CD4-positive, alpha-beta memory T cell (primary cell): Measurements from ENCODE around the gene EEFSEC. TPM values are rescaled to one million over a fixed set of nuclear protein-coding genes. Genes with fewer than 3 reads are reported as not detected.

Source experiments
- CTCF ChIA-PET: fragments of 350-600 bp; sonication (Branson Sonifier 250); formaldehyde crosslinking; loops from one replicate; lab custom pipeline; 2021; ENCODE audit warnings: inconsistent platforms; ENCODE audit not compliant: partially characterized antibody; lab: Charles Lee
- POLR2A ChIA-PET: fragments of 350-600 bp; sonication (Branson Sonifier 250); formaldehyde crosslinking; loops from one replicate; lab custom pipeline; 2021; ENCODE audit not compliant: partially characterized antibody; lab: Charles Lee
- DNase-seq, 5 donors: peaks; one replicate each; pipeline versions ENCODE4 v3.0.0 to v3.0.0-alpha.2; 2020 to 2022; ENCODE audit warnings: mixed read lengths in 1 of 5
- H3K27ac ChIP-seq: one replicate; pipeline ENCODE4 v1.7.0; 2013; ENCODE audit warnings: low read depth, low read length
- H3K27me3 ChIP-seq: 2 replicates; pipeline ENCODE4 v1.7.0; 2013; ENCODE audit warnings: mild to moderate bottlenecking, low read length, moderate library complexity; ENCODE audit not compliant: insufficient read depth
- H3K36me3 ChIP-seq: 2 replicates; pipeline ENCODE4 v1.7.0; 2013; ENCODE audit warnings: mild to moderate bottlenecking, low read length, moderate library complexity; ENCODE audit not compliant: insufficient read depth
- H3K4me1 ChIP-seq: 2 replicates; pipeline ENCODE4 v1.7.0; 2013; ENCODE audit warnings: mild to moderate bottlenecking, low read length, moderate library complexity; ENCODE audit not compliant: insufficient read depth
- H3K4me3 ChIP-seq, 2 donors: one replicate each; pipeline ENCODE4 v1.7.0; 2013; ENCODE audit warnings: low read length in 2 of 2, mild to moderate bottlenecking in 1 of 2
- H3K9me3 ChIP-seq, 2 donors: one replicate each; pipeline ENCODE4 v1.7.0; 2013; ENCODE audit warnings: low read length in 2 of 2, control low read depth in 1 of 2; ENCODE audit not compliant: control insufficient read depth in 1 of 2
- H3K27ac Mint-ChIP-seq, 7 donors: one replicate each; pipeline ENCODE4 v1.8.0; 2020 to 2021; ENCODE audit warnings: mixed read lengths in 7 of 7, mild to moderate bottlenecking in 6 of 7, inconsistent platforms in 3 of 7, moderate library complexity in 3 of 7
- H3K27me3 Mint-ChIP-seq, 2 donors: one replicate each; pipeline ENCODE4 v1.8.0; 2020 to 2021; ENCODE audit warnings: mixed read lengths in 2 of 2
- H3K36me3 Mint-ChIP-seq, 2 donors: one replicate each; pipeline ENCODE4 v1.8.0; 2020 to 2021; ENCODE audit warnings: mixed read lengths in 2 of 2, inconsistent platforms in 1 of 2, mild to moderate bottlenecking in 1 of 2
- H3K4me1 Mint-ChIP-seq, 4 donors: one replicate each; pipeline ENCODE4 v1.8.0; 2020 to 2021; ENCODE audit warnings: mixed read lengths in 4 of 4, mild to moderate bottlenecking in 1 of 4
- H3K4me3 Mint-ChIP-seq, 8 donors: one replicate each; pipeline ENCODE4 v1.8.0; 2020 to 2021; ENCODE audit warnings: mixed read lengths in 8 of 8, mild to moderate bottlenecking in 7 of 8, moderate library complexity in 6 of 8, inconsistent platforms in 3 of 8
- H3K9me3 Mint-ChIP-seq, 8 donors: one replicate each; pipeline ENCODE4 v1.8.0; 2020 to 2021; ENCODE audit warnings: mixed read lengths in 8 of 8, mild to moderate bottlenecking in 5 of 8, inconsistent platforms in 3 of 8, moderate library complexity in 1 of 8
- intact Hi-C: fragments of 100-400 bp; cut with micrococcal nuclease; formaldehyde crosslinking; loops from one replicate; pipeline ENCODE4 v1.15.1; 2023
- polyA plus RNA-seq, 2 donors: library from polyadenylated mRNA; unstranded; fragments of 300-500 nt; fragmentation: Illumina TruSeq; gene quantifications; one replicate each; pipeline ENCODE4 v1.2.3, GENCODE V29; 2021
- total RNA-seq, 2 experiments: library from RNA; stranded (reverse); gene quantifications; one replicate each; pipeline ENCODE4 v1.2.3, GENCODE V29; 2021

The EEFSEC gene
- total and polyA plus RNA-seq, 4 experiments from 2014 or later, result 14.0 to 24.9 (median 17.1) TPM

DNA sequence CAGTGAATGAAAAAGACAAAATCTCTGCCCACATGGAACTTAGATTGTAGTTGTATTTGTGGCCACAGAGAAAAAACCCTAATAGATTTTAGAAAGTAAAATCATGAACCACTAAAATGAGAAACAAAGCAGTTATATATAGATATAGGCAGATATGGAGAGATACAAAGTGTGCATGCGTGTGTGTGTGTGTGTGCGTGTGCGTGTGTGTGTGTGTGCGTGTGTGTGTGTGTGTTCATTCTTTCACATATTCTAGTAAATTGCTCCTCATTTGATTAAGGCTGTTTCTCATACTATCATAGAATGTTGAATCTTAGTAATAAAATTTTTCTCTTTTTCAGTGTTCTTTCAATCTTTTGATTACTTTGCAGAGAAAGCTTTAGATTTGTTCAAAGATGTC lies 194.8 kb downstream of the EEFSEC start:
- intact Hi-C loops, result no loop called here
- H3K9me3 Mint-ChIP-seq, result no peaks in the 10 kb centered on the region
- H3K4me1 ChIP-seq, result no peaks in the 10 kb centered on the region
- no peaks in the 10 kb centered on the region for H3K4me1 Mint-ChIP-seq
- H3K27ac ChIP-seq, result no peak overlapping the region
- H3K27me3 Mint-ChIP-seq, result no peaks in the 10 kb centered on the region
- no peak overlapping the region for H3K4me3 Mint-ChIP-seq
- H3K27me3 ChIP-seq, result no peaks in the 10 kb centered on the region
- H3K27ac Mint-ChIP-seq, result no peak overlapping the region
- H3K36me3 ChIP-seq, result peaks cover 9% of the 10 kb centered on the region
- ChIA-PET CTCF (interaction anchor here (1.1 kb wide), 1 partner anchor 78 kb away, joined by 3 read pairs; no protein-coding TSS in a partner anchor), POLR2A (no interaction called here)
- H3K36me3 Mint-ChIP-seq, result peaks cover 18 to 23% of the 10 kb centered on the region in 2 donors
- DNase-seq, result no peak
- no peak overlapping the region for H3K4me3 ChIP-seq
- no peaks in the 10 kb centered on the region for H3K9me3 ChIP-seq

DNA sequence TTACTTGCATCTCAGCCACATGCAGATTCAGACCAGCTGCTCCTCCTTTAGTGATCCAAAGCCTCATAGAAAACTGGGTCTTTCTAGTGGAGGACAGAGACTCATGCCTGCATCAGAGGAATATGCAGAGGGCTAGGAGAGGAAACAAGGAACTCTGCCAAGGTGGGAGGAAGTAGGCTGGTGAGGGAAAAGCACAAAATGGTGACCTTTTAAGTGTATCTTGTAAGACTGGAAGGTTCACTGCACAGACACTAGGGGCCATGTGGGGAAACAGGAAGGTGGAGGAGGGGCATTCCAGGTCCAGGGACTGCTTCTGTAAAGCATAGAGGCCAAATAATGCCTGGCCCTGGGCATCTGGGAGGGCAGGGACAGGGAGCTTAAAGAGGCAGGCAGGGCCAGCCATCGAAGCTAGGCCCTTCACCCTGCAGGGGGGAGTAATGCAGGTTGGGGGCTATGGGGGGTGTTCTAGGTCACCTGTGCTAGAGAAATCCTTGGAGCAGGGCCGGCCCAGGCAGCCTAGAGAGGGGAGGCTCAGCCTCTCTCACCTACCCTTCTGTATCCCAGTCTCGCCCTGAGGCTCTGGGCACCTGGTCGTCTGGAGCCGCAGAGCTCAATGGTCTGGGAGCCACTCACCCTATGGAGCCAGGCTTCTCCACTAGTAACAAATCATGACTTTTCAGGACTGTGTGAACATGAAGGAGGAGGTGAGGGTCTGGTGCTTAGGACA lies 195.7 kb downstream of the EEFSEC start:
- Mint-ChIP-seq H3K27ac (peak overlapping the region in 1 of 7 donors; percentile 50), H3K9me3 (no peaks in the 10 kb centered on the region), H3K27me3 (no peaks in the 10 kb centered on the region), H3K4me1 (no peaks in the 10 kb centered on the region), H3K36me3 (peaks cover 18 to 19% of the 10 kb centered on the region in 2 donors), H3K4me3 (no peak overlapping the region)
- ChIA-PET POLR2A (no interaction called here), CTCF (interaction anchor here (1.1 kb wide), 1 partner anchor 77 kb away, joined by 3 read pairs; no protein-coding TSS in a partner anchor)
- H3K27me3 ChIP-seq, result no peaks in the 10 kb centered on the region
- no peaks in the 10 kb centered on the region for H3K9me3 ChIP-seq
- intact Hi-C loops, result no loop called here
- no peak overlapping the region for H3K4me3 ChIP-seq
- H3K27ac ChIP-seq, result no peak overlapping the region
- DNase-seq, result no peak
- H3K36me3 ChIP-seq, result peaks cover 9% of the 10 kb centered on the region
- H3K4me1 ChIP-seq, result no peaks in the 10 kb centered on the region

DNA sequence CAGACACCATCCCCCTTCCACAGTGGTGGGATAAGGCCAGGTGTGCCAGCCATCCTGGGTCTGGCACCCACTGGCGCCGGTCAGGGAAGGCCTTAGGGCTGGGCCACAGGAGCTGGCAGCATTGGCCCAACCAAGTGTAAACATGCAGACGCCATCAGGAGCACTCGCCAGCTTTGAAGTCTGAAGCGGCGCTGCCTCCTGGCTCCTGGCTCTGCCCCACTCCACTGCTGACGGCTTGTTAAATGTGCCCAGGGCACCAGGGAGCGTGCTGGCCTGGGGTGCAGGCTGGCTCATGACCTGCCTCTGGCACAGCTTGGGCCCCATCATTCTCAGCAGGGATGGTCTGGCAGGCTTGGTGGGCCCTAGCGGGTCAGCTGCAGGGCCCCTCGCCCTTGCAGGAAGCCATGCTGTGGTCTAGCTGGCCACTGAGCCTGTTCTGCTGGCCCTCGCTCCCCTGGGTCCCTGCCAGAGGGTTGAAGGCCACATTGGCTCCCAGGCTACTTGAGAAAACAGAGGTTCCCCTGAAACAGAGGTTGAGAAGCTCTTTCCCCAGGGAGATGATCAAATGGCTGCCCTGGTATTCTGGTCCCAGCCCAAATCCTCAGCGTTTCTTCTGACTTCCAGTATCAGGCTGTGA lies 196.8 kb downstream of the EEFSEC start:
- intact Hi-C loops, result no loop called here
- Histone ChIP-seq H3K9me3 (no peaks in the 10 kb centered on the region), H3K4me3 (no peak overlapping the region), H3K27ac (no peak overlapping the region), H3K4me1 (no peaks in the 10 kb centered on the region), H3K27me3 (no peaks in the 10 kb centered on the region), H3K36me3 (peaks cover 9% of the 10 kb centered on the region)
- H3K9me3 Mint-ChIP-seq, result no peaks in the 10 kb centered on the region
- ChIA-PET CTCF (no interaction called here), POLR2A (no interaction called here)
- no peak for DNase-seq
- no peaks in the 10 kb centered on the region for H3K4me1 Mint-ChIP-seq
- H3K27ac Mint-ChIP-seq, result no peak overlapping the region
- H3K4me3 Mint-ChIP-seq, result no peak overlapping the region
- no peaks in the 10 kb centered on the region for H3K27me3 Mint-ChIP-seq
- H3K36me3 Mint-ChIP-seq, result peaks cover 20% of the 10 kb centered on the region in 2 donors

DNA sequence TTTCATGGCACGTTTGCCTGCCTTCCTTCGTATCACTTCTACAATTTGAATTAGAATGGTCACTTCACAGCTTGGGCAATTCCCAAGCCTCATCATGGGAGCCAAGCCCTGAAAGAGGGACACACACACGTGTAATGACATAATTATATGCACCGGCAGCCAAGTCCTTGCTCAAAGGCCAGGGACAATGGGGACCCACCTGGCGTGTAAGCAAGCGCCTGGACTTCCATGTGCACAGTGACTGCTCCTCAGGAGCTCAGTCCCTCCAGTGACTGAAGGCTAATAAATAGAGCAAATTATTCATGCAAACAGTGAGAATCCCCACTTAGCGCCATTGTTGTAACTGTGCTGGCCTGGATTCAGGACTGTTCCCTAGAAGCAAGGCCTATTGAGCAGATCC lies 198.3 kb downstream of the EEFSEC start:
- peaks cover 21 to 22% of the 10 kb centered on the region in 2 donors for H3K36me3 Mint-ChIP-seq
- CTCF ChIA-PET, result no interaction called here
- Histone ChIP-seq H3K27ac (no peak overlapping the region), H3K4me3 (no peak overlapping the region), H3K27me3 (no peaks in the 10 kb centered on the region), H3K36me3 (peaks cover 9% of the 10 kb centered on the region), H3K9me3 (no peaks in the 10 kb centered on the region), H3K4me1 (no peaks in the 10 kb centered on the region)
- no peak overlapping the region for H3K4me3 Mint-ChIP-seq
- POLR2A ChIA-PET, result no interaction called here
- no peak overlapping the region for H3K27ac Mint-ChIP-seq
- DNase-seq, result no peak
- peaks cover 0 to under 1% (median 0%) of the 10 kb centered on the region in 4 donors for H3K4me1 Mint-ChIP-seq
- intact Hi-C loops, result no loop called here
- H3K27me3 Mint-ChIP-seq, result no peaks in the 10 kb centered on the region
- H3K9me3 Mint-ChIP-seq, result no peaks in the 10 kb centered on the region

DNA sequence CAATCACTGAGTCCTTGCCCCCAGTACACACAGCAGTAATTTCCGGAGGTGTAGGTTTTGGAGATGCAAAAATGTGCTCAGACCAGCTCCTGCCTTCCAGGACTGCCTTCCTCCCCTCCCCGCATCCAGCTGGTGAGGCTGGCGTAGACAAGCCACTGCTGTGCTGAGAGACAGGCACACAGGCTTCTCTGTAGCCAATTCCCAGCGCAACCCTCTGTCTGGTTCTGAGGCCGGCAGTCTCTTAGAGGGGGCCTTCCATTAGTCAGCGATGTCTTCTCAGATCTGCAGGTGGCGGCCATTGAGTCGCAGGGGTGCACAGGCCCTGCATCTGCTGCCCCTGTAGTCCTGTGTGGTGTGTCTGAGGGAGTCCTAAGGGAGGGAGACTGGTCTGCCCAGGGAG lies 199.0 kb downstream of the EEFSEC start:
- intact Hi-C loops, result no loop called here
- Histone ChIP-seq H3K4me3 (no peak overlapping the region), H3K4me1 (no peaks in the 10 kb centered on the region), H3K27me3 (no peaks in the 10 kb centered on the region), H3K27ac (no peak overlapping the region), H3K9me3 (no peaks in the 10 kb centered on the region), H3K36me3 (peaks cover 9% of the 10 kb centered on the region)
- Mint-ChIP-seq H3K4me1 (peaks cover 0 to 2% (median 0%) of the 10 kb centered on the region in 4 donors), H3K4me3 (no peak overlapping the region), H3K9me3 (no peaks in the 10 kb centered on the region), H3K36me3 (peaks cover 21 to 22% of the 10 kb centered on the region in 2 donors), H3K27me3 (no peaks in the 10 kb centered on the region), H3K27ac (peak overlapping the region in 1 of 7 donors; percentile 43)
- ChIA-PET POLR2A (no interaction called here), CTCF (no interaction called here)
- DNase-seq, result no peak

DNA sequence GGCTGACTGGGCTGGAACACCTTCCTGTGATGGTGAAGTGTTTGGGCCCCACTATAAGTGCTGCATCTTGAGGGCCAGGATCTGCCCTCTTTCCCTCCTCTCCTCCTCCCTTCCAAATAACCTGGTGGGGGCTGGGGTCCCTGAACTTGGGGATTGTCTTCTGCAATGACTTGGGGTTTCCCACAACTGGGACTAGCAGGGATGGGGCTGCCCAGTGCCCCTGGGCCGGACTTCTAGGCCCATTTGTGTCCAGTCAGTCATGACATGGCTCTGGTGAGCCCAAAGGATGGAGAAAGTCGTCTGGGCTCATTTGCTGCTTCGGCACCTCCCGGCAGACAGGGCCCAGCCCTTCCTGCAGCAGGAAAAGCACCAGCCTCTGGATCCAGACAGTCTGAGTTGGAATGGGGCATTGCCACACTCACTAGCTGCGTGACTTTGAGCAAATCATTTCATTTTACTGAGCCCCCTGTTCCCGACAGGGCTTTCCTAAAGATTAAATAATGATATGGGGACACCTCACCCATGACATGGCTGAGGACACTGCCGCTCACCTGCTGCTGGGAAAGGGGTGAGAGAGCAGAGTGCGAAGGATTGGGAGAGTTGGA lies 200.2 kb downstream of the EEFSEC start:
- CTCF ChIA-PET, result no interaction called here
- Mint-ChIP-seq H3K4me3 (no peak overlapping the region), H3K27me3 (no peaks in the 10 kb centered on the region), H3K4me1 (peaks cover 0 to 2% (median 0%) of the 10 kb centered on the region in 4 donors), H3K27ac (peak overlapping the region in 1 of 7 donors; percentile 53), H3K36me3 (peaks cover 24 to 28% of the 10 kb centered on the region in 2 donors), H3K9me3 (no peaks in the 10 kb centered on the region)
- intact Hi-C loops, result no loop called here
- DNase-seq, result no peak
- POLR2A ChIA-PET, result no interaction called here
- no peaks in the 10 kb centered on the region for H3K9me3 ChIP-seq
- H3K27ac ChIP-seq, result no peak overlapping the region
- peaks cover 9% of the 10 kb centered on the region for H3K36me3 ChIP-seq
- H3K27me3 ChIP-seq, result no peaks in the 10 kb centered on the region
- no peaks in the 10 kb centered on the region for H3K4me1 ChIP-seq
- no peak overlapping the region for H3K4me3 ChIP-seq

DNA sequence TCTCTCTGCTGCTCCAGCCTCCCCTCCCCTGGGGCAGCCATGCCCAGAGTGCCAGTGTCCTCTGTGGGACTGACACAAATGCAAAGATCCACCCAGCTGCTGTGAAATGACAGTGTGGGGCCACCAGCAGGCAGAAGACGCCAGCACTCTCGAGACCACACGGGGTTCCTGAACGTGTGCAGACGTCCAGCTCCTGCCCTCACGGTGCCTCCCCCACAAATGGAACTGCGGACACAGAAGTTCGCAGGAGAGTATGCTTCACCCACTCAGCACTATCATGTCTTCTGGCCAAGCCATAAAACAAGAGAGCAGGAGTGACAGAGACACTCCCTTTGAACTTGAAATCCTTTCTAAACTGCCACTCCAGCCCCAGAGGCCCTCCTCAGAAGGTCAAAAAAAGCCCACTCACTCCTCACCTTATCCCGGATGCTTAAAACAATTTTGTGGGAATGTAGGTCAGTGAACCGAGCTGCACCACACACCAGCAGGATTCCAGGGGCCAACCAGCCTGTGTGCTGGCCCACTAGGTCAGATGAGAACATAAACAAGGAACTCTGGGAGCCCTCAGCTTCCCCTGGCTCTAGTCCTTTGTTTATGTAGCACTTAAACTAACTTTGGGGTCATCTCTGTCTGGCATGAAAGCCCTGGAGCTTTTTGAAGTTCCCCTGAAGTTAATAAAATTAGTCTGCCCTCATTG lies 200.9 kb downstream of the EEFSEC start:
- peaks cover 21 to 33% of the 10 kb centered on the region in 2 donors for H3K36me3 Mint-ChIP-seq
- Histone ChIP-seq H3K27ac (no peak overlapping the region), H3K4me1 (no peaks in the 10 kb centered on the region), H3K9me3 (no peaks in the 10 kb centered on the region), H3K27me3 (no peaks in the 10 kb centered on the region), H3K36me3 (peaks cover 13% of the 10 kb centered on the region), H3K4me3 (no peak overlapping the region)
- peak overlapping the region in 1 of 7 donors; percentile 79 for H3K27ac Mint-ChIP-seq
- no peaks in the 10 kb centered on the region for H3K9me3 Mint-ChIP-seq
- ChIA-PET CTCF (no interaction called here), POLR2A (no interaction called here)
- DNase-seq, result no peak
- H3K4me1 Mint-ChIP-seq, result peaks cover 0 to 2% (median 0%) of the 10 kb centered on the region in 4 donors
- H3K4me3 Mint-ChIP-seq, result no peak overlapping the region
- intact Hi-C loops, result no loop called here
- no peaks in the 10 kb centered on the region for H3K27me3 Mint-ChIP-seq
